Upper lobe of right lung (tissue), 1 donor: ENCODE results near the gene ADIG. TPM values are rescaled to one million over a fixed set of nuclear protein-coding genes. Genes with fewer than 3 reads are reported as not detected.

Experiments
- ATAC-seq: fragments of 200-7000 bp; cut with Tn5 transposase; one replicate; pipeline ENCODE4 v1.9.1; 2020; ENCODE audit warnings: mild to moderate bottlenecking, moderate library complexity
- DNase-seq: peaks from one replicate; pipeline ENCODE4 v3.0.0-alpha.2; 2020
- H3K27ac ChIP-seq: fragments of 200-600 bp; one replicate; pipeline ENCODE4 v1.8.0; 2022
- H3K27me3 ChIP-seq: fragments of 200-600 bp; one replicate; pipeline ENCODE4 v1.8.0; 2022; ENCODE audit warnings: mild to moderate bottlenecking
- H3K36me3 ChIP-seq: fragments of 200-600 bp; one replicate; pipeline ENCODE4 v1.8.0; 2022
- H3K4me1 ChIP-seq: fragments of 200-600 bp; one replicate; pipeline ENCODE4 v1.8.0; 2022
- H3K4me3 ChIP-seq: fragments of 200-600 bp; one replicate; pipeline ENCODE4 v1.8.0; 2022; ENCODE audit warnings: mild to moderate bottlenecking
- H3K9me3 ChIP-seq: fragments of 200-600 bp; one replicate; pipeline ENCODE4 v1.8.0; 2022
- CTCF ChIP-seq: fragments of 200-600 bp; IDR thresholded peaks from one replicate; pipeline ENCODE4 v1.8.0; 2022; ENCODE audit warnings: antibody characterized with exemption
- intact Hi-C: fragments of 100-400 bp; cut with DNase I; formaldehyde crosslinking; loops from one replicate; pipeline ENCODE4 v1.11.0; 2022
- total RNA-seq: library from RNA; stranded (reverse); fragmentation: NEBNext Ultra II Directional; extraction: Animal tissue kit (Norgen Biotek cat#: 25700); gene quantifications from one replicate; pipeline ENCODE4 v1.2.1, GENCODE V29; 2021
- donor health status: DM: no; HTN: yes; CAD: no; lungs with severe emphysema.

Gene ADIG
- total RNA-seq, 1 donor from 2014 or later = not detected

GRCh38 chr20:38615283-38615682 is 34.3 kb downstream of the ADIG start:
- Histone ChIP-seq H3K4me1 (no peaks in the 10 kb centered on the region), H3K27ac (no peak overlapping the region), H3K36me3 (no peaks in the 10 kb centered on the region), H3K27me3 (peaks cover 4% of the 10 kb centered on the region), H3K4me3 (no peak overlapping the region), H3K9me3 (no peaks in the 10 kb centered on the region)
- ATAC-seq = no peak
- TF ChIP-seq CTCF = no peak
- intact Hi-C loops = no loop called here
- DNase-seq = no peak

GRCh38 chr20:38616457-38616856 is 35.5 kb downstream of the ADIG start:
- intact Hi-C loops = no loop called here
- no peak for TF ChIP-seq CTCF
- ATAC-seq = no peak
- no peak for DNase-seq
- Histone ChIP-seq H3K4me1 (no peaks in the 10 kb centered on the region), H3K27me3 (peaks cover 4% of the 10 kb centered on the region), H3K36me3 (no peaks in the 10 kb centered on the region), H3K4me3 (no peak overlapping the region), H3K27ac (no peak overlapping the region), H3K9me3 (no peaks in the 10 kb centered on the region)

GRCh38 chr20:38617011-38617829 is 36.2 kb downstream of the ADIG start:
- Histone ChIP-seq H3K36me3 (no peaks in the 10 kb centered on the region), H3K27me3 (peaks cover 4% of the 10 kb centered on the region), H3K4me3 (no peak overlapping the region), H3K4me1 (no peaks in the 10 kb centered on the region), H3K27ac (no peak overlapping the region), H3K9me3 (no peaks in the 10 kb centered on the region)
- no peak for TF ChIP-seq CTCF
- intact Hi-C loops = no loop called here
- DNase-seq (no peak), ATAC-seq (no peak)

GRCh38 chr20:38617830-38618196 is 36.8 kb downstream of the ADIG start:
- Histone ChIP-seq H3K9me3 (no peaks in the 10 kb centered on the region), H3K36me3 (no peaks in the 10 kb centered on the region), H3K27ac (no peak overlapping the region), H3K27me3 (peaks cover 4% of the 10 kb centered on the region), H3K4me3 (no peak overlapping the region), H3K4me1 (no peaks in the 10 kb centered on the region)
- no peak for ATAC-seq
- no peak for TF ChIP-seq CTCF
- no peak for DNase-seq
- intact Hi-C loops = no loop called here

- Histone ChIP-seq H3K4me1 (no peaks in the 10 kb centered on the region), H3K4me3 (no peak overlapping the region), H3K27me3 (no peaks in the 10 kb centered on the region), H3K27ac (no peak overlapping the region), H3K9me3 (no peaks in the 10 kb centered on the region), H3K36me3 (no peaks in the 10 kb centered on the region)
- DNase-seq (no peak), ATAC-seq (no peak)
- intact Hi-C loops = no loop called here
- no peak for TF ChIP-seq CTCF
Measured at GRCh38 chr20:38620441-38620840, 39.4 kb downstream of the ADIG start.
